ENCODE results near the gene ADRA2B. TPM values are rescaled to one million over a fixed set of nuclear protein-coding genes. Genes with fewer than 3 reads are reported as not detected.

The ADRA2B gene
- total RNA-seq, 1 donor, result under 0.01 TPM

GRCh38 chr2:96153291-96153713 lies 36.9 kb upstream of the ADRA2B start:
- TF ChIP-seq CTCF (IDR thresholded peaks at IDR 0.05; ENCODE audit: insufficient read depth, low read length), result no peak
- no peak overlapping the region for H3K4me3 ChIP-seq (ENCODE audit: low read depth, low read length)
- DNase-seq (ENCODE audit: low read depth), result no peak

- no peak for DNase-seq (ENCODE audit: low read depth)
- no peak for TF ChIP-seq CTCF (IDR thresholded peaks at IDR 0.05; ENCODE audit: insufficient read depth, low read length)
- no peak overlapping the region for H3K4me3 ChIP-seq (ENCODE audit: low read depth, low read length)
Measured at GRCh38 chr2:96152304-96153161, 36.2 kb upstream of the ADRA2B start.

- DNase-seq (ENCODE audit: low read depth), result no peak
- no peak overlapping the region for H3K4me3 ChIP-seq (ENCODE audit: low read depth, low read length)
- no peak for TF ChIP-seq CTCF (IDR thresholded peaks at IDR 0.05; ENCODE audit: insufficient read depth, low read length)
Measured at GRCh38 chr2:96151595-96152303, 35.4 kb upstream of the ADRA2B start.

- no peak for TF ChIP-seq CTCF (IDR thresholded peaks at IDR 0.05; ENCODE audit: insufficient read depth, low read length)
- DNase-seq (ENCODE audit: low read depth), result no peak
Measured at GRCh38 chr2:96150791-96151594, 34.6 kb upstream of the ADRA2B start.

GRCh38 chr2:96150007-96150640 lies 33.8 kb upstream of the ADRA2B start:
- no peak overlapping the region for H3K4me3 ChIP-seq (ENCODE audit: low read depth, low read length)
- no peak for DNase-seq (ENCODE audit: low read depth)
- TF ChIP-seq CTCF (IDR thresholded peaks at IDR 0.05; ENCODE audit: insufficient read depth, low read length), result no peak

More at GRCh38 chr2:96150791-96151594, 34.6 kb upstream of the ADRA2B start:
- no peak overlapping the region for H3K4me3 ChIP-seq (ENCODE audit: low read depth, low read length)
